ENCODE measurements around the gene B4GAT1. TPM values are rescaled to one million over a fixed set of nuclear protein-coding genes. Genes with fewer than 3 reads are reported as not detected.
"Not testable (repeated sequence)": the region's sequence is repeated elsewhere in the genome, so short reads cannot be mapped to it uniquely, and the experiment has no call there.

B4GAT1 gene
- total RNA-seq, result 10 to 100 TPM in 1 of 2 donors, 1 to 10 TPM in 1; 7.7 to 12.9 TPM

DNA sequence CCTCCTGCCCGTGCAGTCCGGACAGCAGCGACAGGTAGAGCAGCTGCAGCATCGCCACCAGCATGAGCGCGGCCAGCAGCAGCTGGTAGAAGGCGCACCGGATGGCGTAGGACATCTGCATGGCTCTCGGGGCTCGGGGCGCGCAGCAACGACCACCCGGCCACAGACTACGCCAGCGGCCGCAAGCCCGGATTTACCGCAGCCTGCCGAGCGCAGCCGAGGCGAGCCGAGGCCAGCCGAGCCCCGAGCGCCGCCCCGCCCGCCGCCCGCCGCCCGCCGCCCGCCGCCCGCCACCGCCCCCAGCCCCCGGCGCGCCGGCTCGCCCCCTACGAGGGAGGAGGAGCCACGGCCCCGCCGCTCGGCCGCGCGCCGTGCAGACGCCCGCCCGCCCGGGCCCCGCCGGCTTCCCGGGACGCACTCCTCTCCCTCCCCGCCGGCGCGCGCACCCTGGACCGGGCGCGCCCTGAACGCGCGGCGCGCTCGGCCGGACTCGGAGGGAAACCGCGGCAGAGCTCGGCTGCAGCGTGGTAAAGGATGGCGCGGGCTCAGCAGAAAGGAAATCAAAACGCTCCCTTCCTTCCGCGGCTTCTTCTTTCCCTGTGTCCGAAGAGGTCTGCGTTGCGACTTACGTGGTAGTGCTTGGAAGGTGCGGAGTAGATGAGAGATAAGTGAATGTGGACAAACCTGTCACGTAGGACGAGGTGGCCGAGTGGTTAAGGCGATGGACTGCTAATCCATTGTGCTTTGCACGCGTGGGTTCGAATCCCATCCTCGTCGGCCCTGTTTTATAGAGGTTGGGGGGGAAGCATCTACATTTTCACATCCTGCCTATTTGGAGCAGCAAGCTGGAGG lies at the start of gene B4GAT1:
Gene B4GAT1 (minus strand): TSS at position 205 of the 852 bp plus-strand sequence. CDS start 84 bp downstream, at position 121.
- H3K9me3 Mint-ChIP-seq, result no peaks in the 10 kb centered on the region
- peaks cover 17% of the 10 kb centered on the region for H3K4me1 Mint-ChIP-seq
- H3K27me3 Mint-ChIP-seq, result no peaks in the 10 kb centered on the region
- H3K4me3 Mint-ChIP-seq, result peak within 1 kb of the TSS; percentile 95
- H3K36me3 Mint-ChIP-seq (ENCODE audit: low read depth), result peaks cover 22% of the 10 kb centered on the region
- H3K27ac Mint-ChIP-seq, result peak within 1 kb of the TSS; percentile 100
- peak; percentile 70 for ATAC-seq (replicated peaks)

DNA sequence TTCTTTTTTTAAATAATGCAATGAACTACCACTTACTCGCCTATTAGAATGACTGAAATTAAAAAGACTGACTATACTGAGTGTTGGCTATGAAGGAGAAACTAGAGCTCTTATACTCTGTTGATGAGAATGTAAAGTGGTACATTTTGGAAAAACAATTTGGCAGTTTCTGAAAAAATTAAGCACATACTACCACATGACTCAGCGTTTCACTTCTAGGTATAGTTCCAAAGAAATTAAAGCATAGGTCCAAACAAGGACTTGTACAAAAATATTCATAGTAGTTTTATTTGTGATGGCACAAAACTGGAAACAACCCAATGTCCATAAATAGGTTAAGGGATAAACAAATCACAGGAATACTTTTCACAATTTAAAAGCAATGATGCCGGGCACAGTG lies 46.5 kb upstream of the B4GAT1 start:
- H3K9me3 Mint-ChIP-seq, result no peaks in the 10 kb centered on the region
- no peak for ATAC-seq (replicated peaks)
- no peak overlapping the region for H3K27ac Mint-ChIP-seq
- peaks cover 4% of the 10 kb centered on the region for H3K27me3 Mint-ChIP-seq
- H3K4me1 Mint-ChIP-seq, result no peaks in the 10 kb centered on the region
- H3K4me3 Mint-ChIP-seq, result no peak overlapping the region
- no peaks in the 10 kb centered on the region for H3K36me3 Mint-ChIP-seq (ENCODE audit: low read depth)

DNA sequence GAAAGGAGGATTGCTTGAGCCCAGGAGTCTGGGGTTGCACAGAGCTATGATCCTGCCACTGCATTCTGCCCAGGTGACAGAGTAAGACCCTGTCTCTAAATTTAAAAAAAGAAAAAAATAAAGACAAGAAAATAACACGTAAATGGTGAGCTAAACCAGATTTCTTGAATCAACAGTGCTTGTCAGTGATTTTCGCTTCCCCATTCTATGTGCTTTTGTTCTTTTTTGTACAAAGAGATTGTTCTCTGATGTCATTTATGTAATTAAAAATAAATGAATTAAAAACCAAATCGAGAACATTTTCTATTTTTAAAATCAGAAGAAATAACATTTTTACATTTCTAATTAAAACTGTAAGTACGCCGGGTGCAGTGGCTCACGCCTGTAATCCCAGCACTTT lies 43.9 kb upstream of the B4GAT1 start:
- Mint-ChIP-seq H3K36me3 (ENCODE audit: low read depth) (no peaks in the 10 kb centered on the region), H3K4me3 (no peak overlapping the region), H3K27me3 (peaks cover 4% of the 10 kb centered on the region), H3K4me1 (peaks cover 1% of the 10 kb centered on the region), H3K9me3 (no peaks in the 10 kb centered on the region), H3K27ac (no peak overlapping the region)
- ATAC-seq (replicated peaks), result no peak

DNA sequence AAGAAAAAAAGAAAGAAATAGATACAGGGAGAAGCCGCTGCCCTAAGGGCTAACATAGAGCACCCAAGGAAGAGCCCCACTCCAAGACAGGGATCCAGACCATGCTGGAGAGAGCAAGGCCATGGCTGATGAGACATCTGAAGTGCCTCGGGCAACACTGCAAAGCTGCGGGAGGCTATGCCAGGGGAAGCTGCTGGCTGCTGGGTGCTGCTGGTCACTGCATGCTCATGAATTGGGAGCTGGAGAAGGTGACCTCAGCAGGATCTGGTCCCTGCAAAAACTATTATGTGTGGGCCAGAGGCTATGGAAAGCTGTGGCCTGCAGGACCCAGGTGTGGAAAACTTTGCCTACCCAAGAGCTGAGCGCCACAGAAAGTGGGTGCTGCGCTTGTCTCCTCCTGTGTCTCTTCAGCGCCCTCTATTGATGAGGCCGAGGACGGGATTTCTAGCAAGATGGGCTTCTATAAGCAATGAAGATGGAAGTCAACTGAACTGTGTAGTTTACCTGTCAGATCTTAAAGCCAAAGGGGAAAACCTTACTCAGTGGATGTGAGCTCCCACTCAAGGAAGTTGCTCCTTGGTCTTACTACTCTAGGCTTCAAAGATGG lies 41.5 kb upstream of the B4GAT1 start:
- Mint-ChIP-seq H3K36me3 (ENCODE audit: low read depth) (no peaks in the 10 kb centered on the region), H3K27ac (no peak overlapping the region), H3K27me3 (no peaks in the 10 kb centered on the region), H3K4me1 (peaks cover 6% of the 10 kb centered on the region), H3K9me3 (no peaks in the 10 kb centered on the region), H3K4me3 (no peak overlapping the region)
- peak; percentile 69 for ATAC-seq (replicated peaks)

DNA sequence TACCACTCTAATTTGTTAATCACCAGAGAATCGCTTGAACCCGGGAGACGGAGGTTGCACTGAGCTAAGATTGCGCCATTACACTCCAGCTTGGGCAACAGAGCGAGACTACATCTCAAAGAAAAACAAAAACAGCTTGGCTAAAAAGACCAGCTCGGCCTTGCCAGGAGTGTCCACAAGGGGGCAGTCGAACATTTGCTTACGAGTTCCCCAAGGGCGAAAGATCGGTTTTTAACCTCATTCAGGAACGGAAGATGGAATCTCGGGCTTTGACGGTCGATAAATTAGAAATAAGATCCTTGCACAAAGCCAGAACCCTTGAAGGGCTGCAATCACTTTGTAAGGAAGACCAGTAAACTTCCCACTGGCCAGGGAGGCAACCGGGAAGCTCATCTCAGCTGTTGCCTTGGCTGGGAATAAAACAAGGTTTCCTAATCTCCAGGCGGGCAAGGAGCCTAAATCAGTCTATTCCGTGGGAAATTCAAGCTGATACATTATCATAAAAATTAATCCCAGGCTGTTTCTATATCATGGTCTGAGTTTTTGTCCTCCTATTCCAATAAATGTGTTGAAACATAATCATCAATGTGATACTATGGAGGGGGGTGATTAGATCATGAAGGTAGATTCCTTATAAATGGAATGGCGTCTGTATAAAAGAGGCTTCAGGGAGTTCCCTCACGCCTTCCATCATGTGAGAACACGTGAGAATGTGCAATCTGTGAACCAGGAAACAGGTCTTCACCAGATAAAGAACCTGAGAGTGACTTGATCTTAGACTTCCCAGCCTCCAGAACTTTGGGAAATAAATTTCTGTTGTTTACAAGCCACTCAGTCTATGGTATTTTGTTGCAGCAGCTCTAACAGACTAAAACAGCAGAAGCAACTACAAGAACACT lies 39.0 kb upstream of the B4GAT1 start:
- Mint-ChIP-seq H3K36me3 (ENCODE audit: low read depth) (no peaks in the 10 kb centered on the region), H3K4me1 (peaks cover 6% of the 10 kb centered on the region), H3K9me3 (no peaks in the 10 kb centered on the region), H3K4me3 (peak overlapping the region; percentile 47), H3K27me3 (no peaks in the 10 kb centered on the region), H3K27ac (peak overlapping the region; percentile 9)
- ATAC-seq (replicated peaks), result peak; percentile 78

DNA sequence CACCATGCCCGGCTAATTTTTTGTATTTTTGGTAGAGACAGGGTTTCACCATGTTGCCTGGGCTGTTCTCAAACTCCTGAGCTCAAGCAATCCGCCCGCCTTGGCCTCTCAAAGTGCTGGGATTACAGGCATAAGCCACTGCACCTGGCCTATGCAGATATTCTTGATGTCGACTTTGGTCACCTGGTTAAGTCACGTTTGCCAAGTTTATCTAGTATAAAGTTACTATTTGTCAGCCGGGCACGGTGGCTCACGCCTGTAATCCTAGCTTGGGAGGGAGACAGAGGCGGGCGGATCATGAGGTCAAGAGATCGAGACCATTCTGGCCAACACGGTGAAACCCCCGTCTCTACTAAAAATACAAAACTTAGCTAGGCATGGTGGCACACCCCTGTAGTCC lies 36.9 kb upstream of the B4GAT1 start:
- H3K9me3 Mint-ChIP-seq; H3K27me3 Mint-ChIP-seq; H3K36me3 Mint-ChIP-seq (ENCODE audit: low read depth); H3K27ac Mint-ChIP-seq; ATAC-seq (replicated peaks); H3K4me3 Mint-ChIP-seq; H3K4me1 Mint-ChIP-seq: not testable (repeated sequence)

DNA sequence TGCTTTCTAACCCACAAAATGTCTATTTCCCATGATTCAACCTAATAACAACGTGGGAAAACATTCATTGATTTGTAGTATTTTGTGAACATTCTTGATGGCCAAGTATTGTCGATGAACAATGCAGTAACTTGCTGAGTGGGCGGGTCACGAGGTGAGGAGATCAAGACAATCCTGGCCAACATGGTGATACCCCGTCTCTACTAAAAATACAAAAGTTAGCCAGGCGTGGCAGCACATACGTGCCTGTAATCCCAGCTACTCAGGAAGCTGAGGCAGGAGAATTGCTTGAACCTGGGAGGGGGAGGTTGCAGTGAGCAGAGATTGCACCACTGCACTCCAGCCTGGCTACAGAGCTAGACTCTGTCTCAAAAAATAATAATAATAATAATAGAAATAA lies 32.8 kb upstream of the B4GAT1 start:
- not testable (repeated sequence) for H3K4me1 Mint-ChIP-seq

DNA sequence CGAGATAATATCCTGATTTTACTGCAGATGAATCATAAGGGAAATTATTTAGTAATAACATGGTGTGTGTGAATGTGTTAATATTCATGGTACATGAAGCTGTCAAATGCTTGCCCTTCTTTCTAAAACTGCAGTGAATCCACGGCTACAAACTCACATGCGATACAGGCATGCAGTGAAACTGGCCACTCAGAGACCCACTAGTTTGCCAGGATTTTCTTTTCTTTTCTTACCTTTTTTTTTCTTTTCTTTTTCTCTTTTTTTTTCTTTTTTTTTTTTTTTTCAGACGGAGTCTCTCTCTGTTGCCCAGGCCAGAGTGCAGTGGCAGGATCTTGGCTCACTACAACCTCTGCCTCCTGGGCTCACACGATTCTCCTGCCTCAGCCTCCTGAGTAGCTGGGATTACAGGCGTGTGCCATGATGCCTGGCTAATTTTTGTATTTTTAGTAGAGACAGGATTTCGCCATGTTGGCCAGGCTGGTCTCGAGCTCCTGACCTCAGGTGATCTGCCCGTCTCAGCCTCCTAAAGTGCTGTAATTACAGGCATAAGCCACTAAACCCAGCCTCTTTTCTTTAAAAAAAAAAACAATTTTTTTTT lies 26.4 kb upstream of the B4GAT1 start:
- peak overlapping the region; percentile 79 for H3K4me3 Mint-ChIP-seq
- not testable (repeated sequence) for H3K4me1 Mint-ChIP-seq; H3K27ac Mint-ChIP-seq; H3K9me3 Mint-ChIP-seq; H3K36me3 Mint-ChIP-seq (ENCODE audit: low read depth); ATAC-seq (replicated peaks); H3K27me3 Mint-ChIP-seq

More for the DNA sequence above, 32.8 kb upstream of the B4GAT1 start:
- H3K9me3 Mint-ChIP-seq; H3K27ac Mint-ChIP-seq; H3K27me3 Mint-ChIP-seq; H3K4me3 Mint-ChIP-seq; H3K36me3 Mint-ChIP-seq (ENCODE audit: low read depth): not testable (repeated sequence)
- peak; percentile 45 for ATAC-seq (replicated peaks)

DNA sequence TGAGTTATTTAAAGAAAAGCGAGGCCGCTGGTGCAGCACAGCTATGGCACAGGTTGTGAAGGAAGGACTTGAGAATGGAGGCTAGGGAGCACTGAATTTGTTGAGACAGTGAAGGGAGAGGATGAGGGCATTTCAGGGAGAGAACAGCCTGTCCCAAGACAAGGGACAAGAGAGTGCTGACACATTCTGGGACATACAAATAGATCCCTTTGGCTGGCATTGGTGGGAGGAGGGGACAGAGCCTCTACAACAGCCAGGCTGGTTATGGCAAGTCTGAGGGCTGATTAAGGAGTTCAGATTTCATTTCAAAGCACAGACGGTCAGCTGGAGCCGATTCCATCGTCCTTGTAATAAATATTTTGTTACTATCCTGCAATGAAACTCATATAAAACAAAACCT lies 25.8 kb upstream of the B4GAT1 start:
- Mint-ChIP-seq H3K9me3 (no peaks in the 10 kb centered on the region), H3K4me1 (no peaks in the 10 kb centered on the region), H3K27me3 (no peaks in the 10 kb centered on the region), H3K36me3 (ENCODE audit: low read depth) (no peaks in the 10 kb centered on the region), H3K4me3 (peak overlapping the region; percentile 79), H3K27ac (no peak overlapping the region)
- no peak for ATAC-seq (replicated peaks)

DNA sequence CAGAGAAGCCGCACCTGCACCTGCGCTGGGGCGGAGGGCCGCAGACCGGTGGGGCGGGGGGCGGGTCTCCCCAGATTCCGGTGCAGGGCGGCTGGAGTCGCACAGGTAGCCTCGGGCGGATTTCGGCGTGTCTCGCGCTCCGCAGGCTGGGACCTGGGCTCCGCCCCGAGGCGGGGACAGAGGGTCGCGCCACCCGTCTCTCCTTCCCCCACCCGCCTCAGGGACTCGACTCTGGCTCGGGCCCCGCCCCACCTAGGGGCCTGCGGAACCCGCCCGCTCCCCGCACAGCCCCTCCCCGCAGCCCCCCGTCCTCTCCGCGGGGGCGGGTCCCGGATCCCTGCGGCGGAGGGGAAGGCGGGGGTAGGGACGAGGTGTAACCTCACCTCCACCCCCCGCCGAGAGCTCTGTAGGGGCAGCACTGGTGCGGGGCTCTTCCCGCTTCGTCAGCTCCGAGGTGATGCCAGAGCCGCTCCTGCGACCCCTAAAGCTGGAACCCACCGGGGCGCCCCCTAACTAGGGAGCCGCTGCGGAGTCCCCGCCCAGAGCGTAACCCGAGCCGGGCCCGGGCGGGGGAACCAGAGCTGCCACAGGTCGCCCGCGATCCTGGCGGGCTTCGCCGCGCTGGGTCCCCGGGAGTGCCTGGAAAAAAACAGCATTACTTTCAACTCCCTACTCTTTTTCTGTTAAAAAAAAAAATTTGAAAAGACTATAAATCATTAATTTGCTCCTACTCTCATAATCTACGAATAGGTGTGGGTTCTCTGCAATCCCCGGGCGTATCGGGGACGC lies 24.4 kb upstream of the B4GAT1 start, which contains the start of gene SLC29A2:
Gene SLC29A2 (minus strand): TSS at position 134 of the 789 bp plus-strand sequence. CDS start 169 bp downstream, outside the sequence.
- no peaks in the 10 kb centered on the region for H3K9me3 Mint-ChIP-seq
- H3K4me3 Mint-ChIP-seq, result peak within 1 kb of the TSS; percentile 79
- peak; percentile 78 for ATAC-seq (replicated peaks)
- no peaks in the 10 kb centered on the region for H3K36me3 Mint-ChIP-seq (ENCODE audit: low read depth)
- peak within 1 kb of the TSS; percentile 78 for H3K27ac Mint-ChIP-seq
- no peaks in the 10 kb centered on the region for H3K4me1 Mint-ChIP-seq
- no peaks in the 10 kb centered on the region for H3K27me3 Mint-ChIP-seq

DNA sequence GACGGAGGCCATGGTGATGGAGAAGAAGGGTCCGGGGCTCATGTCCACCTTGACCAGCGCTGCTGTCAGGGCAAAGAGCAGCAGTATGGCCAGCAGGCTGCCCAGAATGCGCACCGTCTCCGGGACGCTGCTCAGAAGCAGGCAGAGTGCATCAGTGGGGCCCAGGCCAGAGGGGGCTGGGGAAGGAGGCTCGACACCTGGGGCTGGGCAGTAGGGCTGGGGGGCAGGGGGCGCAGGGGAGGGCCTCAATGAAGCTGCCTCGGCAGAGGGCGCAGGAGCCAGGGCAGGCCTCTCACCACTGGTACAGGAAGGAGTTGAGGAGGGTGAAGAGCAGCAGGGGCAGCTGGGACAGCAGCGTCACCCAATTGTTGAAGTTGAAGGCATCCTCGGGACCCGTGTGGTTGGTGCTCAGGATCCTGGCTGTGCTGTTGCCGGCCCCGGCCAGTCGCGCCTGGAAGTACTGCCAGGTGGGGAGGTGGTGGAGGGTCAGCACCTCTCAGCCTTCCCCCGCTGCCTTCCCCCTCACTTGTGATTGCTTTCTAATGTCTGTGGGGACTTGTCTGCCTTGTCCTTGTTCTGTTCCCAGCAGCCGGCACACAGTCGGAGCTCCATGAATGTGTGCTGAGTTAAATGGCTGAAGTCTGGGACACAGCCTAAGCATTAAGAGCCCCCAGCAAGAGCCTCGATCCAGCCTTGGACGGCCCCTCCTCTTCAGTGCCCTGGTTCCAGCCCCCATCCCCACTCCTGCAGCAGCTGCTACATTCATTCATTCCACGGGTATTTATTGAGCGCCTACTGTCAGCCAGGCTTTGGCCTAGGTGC lies 21.9 kb upstream of the B4GAT1 start:
- Mint-ChIP-seq H3K36me3 (ENCODE audit: low read depth) (no peaks in the 10 kb centered on the region), H3K4me3 (peak overlapping the region; percentile 79), H3K27ac (no peak overlapping the region), H3K9me3 (no peaks in the 10 kb centered on the region), H3K4me1 (no peaks in the 10 kb centered on the region), H3K27me3 (no peaks in the 10 kb centered on the region)
- no peak for ATAC-seq (replicated peaks)

DNA sequence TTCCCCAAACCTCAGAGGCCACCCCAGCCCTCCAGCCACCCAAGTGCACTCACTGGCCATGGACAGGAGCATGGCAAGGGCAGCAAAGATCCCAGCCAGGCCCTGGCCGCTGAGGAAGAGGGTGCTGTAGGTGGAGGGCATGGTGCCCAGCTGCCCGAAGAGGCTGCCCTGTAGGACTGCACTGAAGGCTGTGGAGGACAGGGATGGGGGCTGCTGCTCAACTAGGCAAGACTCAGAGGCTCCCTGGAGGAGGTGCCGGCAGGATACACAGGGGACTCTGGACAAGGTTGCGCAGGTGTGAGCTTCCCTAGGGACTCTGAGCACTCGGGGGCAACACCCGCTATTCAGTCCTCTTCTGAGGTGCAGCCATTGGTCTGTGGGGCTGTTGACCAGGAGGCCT lies 21.1 kb upstream of the B4GAT1 start:
- Mint-ChIP-seq H3K4me1 (no peaks in the 10 kb centered on the region), H3K27me3 (no peaks in the 10 kb centered on the region), H3K9me3 (no peaks in the 10 kb centered on the region), H3K36me3 (ENCODE audit: low read depth) (no peaks in the 10 kb centered on the region), H3K27ac (no peak overlapping the region), H3K4me3 (no peak overlapping the region)
- no peak for ATAC-seq (replicated peaks)

All from activated T-helper 17 cell treated with anti-CD3 and anti-CD28 coated beads, Interleukin-2, amount 50 U/mL, for 72 hours (primary cell).